B cell (primary cell): ENCODE data around the gene SLC6A6.

Source experiments
- EZH2 ChIP-seq: IDR thresholded peaks from 2 replicates; pipeline ENCODE4 v1.6.1; 2012; ENCODE audit warnings: borderline replicate concordance, low read depth, mild to moderate bottlenecking, moderate library complexity, low read length; ENCODE audit not compliant: insufficient read depth, poor library complexity, severe bottlenecking
- TF ChIP-seq, protein P1 (sequence below): fragments of 200-600 bp; IDR thresholded peaks from one replicate; pipeline ENCODE4 v1.8.0; 2022; ENCODE audit warnings: antibody characterized with exemption, mild to moderate bottlenecking

DNA sequence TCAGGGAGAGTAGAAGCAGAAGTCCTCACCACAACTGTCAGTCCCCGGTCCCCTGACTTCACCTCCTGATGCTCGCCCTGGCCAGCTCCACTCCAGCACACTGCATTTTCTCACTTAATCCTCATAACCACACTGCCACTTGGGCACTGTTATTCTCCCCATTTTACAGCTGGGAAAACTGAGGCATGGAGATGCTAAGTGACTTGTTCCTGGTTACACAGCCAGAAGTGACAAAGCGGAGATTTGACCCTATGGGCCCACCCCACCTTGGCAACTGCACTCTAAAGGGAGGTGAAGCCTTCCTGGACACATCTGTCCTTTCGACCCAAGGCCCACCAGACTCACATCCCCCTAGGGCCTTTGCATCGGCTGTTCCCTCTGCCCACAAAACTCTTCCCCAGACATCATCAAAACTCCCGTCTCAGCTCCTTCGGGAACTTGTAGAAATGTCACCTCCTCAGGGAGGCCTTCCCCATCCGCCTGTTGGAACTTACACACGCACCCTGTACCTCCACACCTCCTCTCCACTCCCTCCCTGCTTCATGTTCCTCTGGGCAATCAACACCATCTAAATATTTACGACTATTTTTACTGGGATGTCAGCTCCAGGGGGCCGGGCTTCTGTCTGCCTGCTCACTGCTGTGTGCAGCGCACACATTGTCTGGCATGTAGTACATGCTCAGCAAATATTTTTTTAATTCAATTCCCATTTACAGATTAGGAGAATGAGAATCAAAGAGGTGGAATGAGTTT is 134.6 kb downstream of the SLC6A6 start:
- TF ChIP-seq, protein P1, sequence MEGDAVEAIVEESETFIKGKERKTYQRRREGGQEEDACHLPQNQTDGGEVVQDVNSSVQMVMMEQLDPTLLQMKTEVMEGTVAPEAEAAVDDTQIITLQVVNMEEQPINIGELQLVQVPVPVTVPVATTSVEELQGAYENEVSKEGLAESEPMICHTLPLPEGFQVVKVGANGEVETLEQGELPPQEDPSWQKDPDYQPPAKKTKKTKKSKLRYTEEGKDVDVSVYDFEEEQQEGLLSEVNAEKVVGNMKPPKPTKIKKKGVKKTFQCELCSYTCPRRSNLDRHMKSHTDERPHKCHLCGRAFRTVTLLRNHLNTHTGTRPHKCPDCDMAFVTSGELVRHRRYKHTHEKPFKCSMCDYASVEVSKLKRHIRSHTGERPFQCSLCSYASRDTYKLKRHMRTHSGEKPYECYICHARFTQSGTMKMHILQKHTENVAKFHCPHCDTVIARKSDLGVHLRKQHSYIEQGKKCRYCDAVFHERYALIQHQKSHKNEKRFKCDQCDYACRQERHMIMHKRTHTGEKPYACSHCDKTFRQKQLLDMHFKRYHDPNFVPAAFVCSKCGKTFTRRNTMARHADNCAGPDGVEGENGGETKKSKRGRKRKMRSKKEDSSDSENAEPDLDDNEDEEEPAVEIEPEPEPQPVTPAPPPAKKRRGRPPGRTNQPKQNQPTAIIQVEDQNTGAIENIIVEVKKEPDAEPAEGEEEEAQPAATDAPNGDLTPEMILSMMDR: no peak
- TF ChIP-seq EZH2: no peak
